ENCODE measurements around the gene ZNHIT3.
"Not testable (repeated sequence)": the region's sequence is repeated elsewhere in the genome, so short reads cannot be mapped to it uniquely, and the experiment has no call there.

ZNHIT3 gene

GRCh38 chr17:36484021-36484420, 2.5 kb upstream of the ZNHIT3 start:
- not testable (repeated sequence) for DNase-seq (ENCODE audit: low read depth)

- no peak for DNase-seq (ENCODE audit: low read depth)
These were observed 1.5 kb upstream of the ZNHIT3 start for GRCh38 chr17:36485027-36485426.

DNA sequence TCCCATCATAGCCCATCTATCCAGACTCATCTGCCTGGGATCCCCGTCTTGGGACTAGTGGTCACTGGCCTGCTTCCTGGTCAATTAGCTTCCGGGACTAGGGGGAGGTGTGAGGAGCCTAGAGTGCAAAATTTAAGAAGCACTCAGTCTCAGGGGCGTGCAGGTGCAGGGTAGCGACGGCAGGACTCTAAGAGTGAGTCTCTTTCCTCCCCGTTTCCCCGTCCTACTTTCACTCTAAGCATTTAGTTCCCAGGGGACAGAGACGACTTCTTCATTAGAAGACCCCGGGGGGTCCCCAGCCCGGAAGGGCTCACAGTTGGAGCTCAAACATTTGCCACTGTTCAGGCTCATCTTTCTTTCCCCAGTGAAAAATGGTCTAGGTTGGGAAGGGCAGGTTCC, 677 bp upstream of the ZNHIT3 start:
- no peak for DNase-seq (ENCODE audit: low read depth)

- no peak for DNase-seq (ENCODE audit: low read depth)
These were observed 7.5 kb downstream of the ZNHIT3 start for GRCh38 chr17:36493956-36494355.

GRCh38 chr17:36494674-36495073, 8.2 kb downstream of the ZNHIT3 start:
- no peak for DNase-seq (ENCODE audit: low read depth)

DNA sequence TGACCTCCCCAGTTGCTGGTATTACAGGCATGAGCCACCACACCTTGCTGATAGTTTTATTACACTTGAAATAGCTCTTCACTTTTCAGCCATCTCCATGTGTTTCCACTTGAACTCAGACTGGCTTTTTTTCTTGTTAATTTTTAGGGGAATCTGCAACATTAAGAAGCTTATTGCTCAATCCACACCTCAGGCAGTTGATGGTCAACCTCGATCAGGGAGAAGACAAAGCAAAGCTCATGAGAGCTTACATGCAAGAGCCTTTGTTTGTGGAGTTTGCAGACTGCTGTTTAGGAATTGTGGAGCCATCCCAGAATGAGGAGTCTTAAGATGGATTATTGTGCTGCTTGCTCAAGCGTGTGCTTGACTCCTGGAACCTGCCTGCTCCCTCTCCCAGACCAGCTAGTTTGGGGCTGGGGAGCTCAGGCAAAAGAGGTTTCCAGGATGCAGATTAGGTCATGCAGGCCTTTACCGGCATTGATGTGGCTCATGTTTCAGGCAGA, 8.6 kb downstream of the ZNHIT3 start:
- DNase-seq (ENCODE audit: low read depth) = no peak

DNA sequence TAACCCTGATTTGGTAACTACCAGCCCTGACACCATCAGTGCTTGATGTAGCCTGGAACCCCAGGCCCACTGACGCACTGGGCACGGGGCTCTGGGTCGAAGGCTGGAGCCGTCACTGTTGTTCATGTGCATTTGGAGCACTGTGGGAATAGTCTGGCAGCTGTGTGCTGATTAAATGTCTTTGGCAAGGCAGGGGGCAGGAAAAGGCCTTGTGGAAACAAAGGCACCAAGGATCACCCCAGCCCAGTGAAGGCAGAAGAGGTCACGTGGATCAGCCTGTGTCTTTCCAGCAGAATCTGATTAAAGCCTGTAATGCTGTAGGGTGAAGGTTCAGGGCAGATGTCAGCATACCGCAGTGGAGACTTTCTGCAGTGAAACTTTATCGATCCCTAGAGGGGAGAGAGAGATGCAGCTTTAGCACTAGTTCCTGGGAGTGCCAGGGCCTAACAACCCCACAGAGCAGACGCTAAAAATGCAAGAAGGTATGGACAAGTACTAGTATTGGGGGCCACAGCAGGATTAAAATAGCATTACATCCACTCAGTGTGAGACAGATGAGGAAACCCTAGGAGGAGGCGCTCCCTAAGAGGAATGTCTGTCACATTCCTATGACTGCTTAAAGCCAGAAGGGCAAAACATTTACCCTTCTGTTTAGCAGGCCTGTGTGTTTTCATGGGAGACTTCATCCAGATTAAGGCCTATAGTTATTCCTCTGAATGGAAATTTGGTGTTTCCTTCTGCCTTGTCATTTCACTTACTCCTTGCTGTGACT, 9.7 kb downstream of the ZNHIT3 start:
- no peak for DNase-seq (ENCODE audit: low read depth)

- no peak for DNase-seq (ENCODE audit: low read depth)
These were observed 11.7 kb downstream of the ZNHIT3 start for GRCh38 chr17:36498155-36498554.

DNA sequence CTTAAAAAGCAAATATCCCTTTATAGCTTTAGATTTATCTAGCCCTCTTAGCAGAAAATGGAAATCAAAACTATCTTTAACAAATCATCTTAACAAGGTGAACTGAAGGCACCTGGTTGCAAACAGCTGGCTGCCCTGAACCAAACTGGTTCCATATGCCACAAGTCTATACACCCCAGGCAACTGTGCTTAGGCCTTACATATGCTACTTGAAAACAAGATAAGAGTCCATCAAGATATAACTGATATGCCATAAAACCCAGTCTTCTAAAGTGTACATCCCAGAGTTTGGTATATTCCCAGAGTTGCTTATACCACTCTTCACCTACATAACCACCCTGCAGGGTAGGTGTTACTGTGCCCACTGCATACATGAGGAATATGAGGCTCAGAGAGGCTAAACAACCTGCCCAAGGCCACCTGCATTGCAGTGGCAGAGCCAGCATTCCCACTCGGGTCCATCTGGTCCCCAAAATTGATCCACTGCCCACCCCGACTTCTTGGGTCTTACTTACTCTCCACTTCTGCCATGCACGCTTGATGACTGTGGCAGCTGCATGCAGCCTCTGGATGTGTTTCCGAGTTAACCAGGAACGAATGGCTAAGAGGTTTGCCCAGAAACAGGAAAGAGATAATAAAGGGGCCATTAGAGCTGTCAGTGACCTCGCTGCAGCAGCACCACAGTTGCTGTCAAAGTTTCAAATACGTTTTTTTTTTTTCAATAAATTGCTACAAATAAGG, 12.2 kb downstream of the ZNHIT3 start:
- DNase-seq (ENCODE audit: low read depth) = no peak

DNA sequence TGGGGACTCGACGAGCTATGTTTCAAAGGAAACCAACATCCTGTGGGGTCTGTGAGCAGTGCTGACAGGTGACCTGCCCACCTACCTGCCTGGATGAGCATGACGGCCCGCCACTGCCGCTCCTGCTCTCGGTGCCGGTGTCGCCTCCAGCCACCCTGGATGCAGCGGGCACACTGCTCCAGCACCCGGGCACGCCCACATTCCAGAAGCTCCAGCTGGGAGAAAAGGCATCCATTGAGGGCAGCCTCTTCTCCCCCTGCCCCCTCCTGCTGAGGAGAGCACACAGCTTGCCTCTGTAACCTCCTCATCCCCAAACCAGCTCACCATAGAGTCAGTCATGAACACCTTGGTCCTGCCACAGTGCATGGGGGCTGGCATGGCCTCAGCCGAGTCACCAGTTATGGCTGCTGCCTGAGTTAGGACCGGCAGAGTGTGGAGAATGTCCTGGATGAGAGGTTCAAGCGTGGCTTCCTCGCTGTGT, 14.3 kb downstream of the ZNHIT3 start:
- no peak for DNase-seq (ENCODE audit: low read depth)

GRCh38 chr17:36501351-36501750, 14.9 kb downstream of the ZNHIT3 start:
- no peak for DNase-seq (ENCODE audit: low read depth)

DNA sequence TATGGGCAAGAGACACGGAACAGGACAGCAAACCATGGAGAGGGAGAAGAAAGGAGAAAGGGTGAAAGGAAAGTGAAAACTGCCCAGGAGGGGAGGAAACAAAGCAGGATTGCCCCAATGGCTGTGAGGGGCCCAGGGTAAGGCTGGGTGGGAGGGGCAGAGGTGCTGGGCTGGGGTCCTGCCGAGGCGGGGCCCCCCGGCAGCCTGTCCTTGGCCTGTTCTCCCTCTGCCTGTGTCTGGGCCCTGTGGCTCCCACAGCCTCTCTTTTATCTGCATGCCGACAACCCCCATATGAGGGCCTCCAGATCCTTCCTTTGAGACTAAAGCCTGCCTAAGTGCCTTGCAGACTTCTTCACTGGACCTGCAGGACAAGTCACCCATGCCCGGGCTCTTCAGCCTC, 15.5 kb downstream of the ZNHIT3 start:
- DNase-seq (ENCODE audit: low read depth) = no peak

- DNase-seq (ENCODE audit: low read depth) = no peak
These were observed 17.1 kb downstream of the ZNHIT3 start for GRCh38 chr17:36503456-36504155.

DNA sequence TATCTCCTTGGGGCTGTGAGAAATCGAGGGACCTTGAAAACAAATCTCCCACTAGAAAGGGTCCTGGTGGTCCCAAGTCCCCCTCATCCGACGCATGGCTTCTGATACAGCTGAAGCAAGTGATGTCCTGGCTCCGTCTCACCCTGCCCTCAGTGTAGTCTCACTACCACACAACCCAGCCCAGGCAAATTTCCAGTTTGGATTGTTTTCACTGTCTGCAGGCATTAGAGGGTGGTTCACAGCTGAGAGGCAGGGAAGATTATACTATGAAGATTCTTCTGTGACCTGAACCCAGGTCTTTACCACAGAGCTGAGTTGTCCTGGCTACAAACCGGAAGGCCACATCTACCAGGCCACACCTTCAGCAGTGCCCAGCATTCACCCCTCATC, 17.7 kb downstream of the ZNHIT3 start:
- DNase-seq (ENCODE audit: low read depth) = no peak

DNA sequence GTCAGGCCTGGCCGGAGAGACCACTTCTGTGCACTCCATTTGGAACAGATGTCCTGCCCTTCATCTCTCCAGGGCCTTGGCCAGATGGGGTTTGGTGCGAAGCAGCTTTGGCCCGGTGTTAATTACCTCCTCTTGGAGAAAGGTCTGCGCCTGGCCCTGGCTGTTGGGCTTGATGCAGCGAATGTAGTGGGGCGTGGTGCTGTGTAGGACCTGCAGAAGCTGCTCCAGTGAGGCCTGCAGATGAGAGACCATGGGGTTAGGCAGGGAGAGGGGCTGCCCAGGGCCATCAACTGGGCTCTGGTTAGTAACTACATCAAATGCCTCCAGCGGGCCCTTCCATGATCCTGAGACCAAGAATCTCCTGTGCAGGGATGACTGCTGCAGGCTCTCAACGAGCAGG, 18.7 kb downstream of the ZNHIT3 start:
- no peak for DNase-seq (ENCODE audit: low read depth)

DNA sequence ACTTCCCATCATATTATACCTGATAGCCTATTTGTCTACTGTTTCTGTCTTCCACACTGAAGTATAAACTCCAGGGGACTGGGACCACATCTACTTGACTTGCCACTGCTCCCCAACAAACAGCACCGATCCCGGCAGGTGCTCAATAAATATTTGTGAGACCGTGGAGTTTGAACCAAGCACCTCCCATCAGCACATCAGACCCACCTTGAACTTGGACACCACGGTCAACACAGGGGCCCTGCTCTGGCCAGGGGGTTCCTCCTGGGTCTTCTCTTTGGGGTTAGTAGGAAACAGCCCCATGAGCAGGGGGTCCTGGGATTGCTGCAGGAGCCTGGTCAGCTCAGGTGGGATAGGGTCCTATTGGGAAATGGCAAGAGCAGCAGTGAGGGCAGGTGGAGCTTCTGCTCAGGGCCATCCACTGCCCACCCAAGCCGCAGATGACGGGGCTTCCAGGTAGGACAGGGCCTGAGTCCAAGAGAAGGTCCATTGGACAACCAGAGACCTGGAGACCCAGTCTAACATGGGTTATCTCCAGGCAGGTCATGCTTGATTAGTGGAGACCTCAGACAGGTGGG, 19.9 kb downstream of the ZNHIT3 start:
- DNase-seq (ENCODE audit: low read depth) = no peak

DNA sequence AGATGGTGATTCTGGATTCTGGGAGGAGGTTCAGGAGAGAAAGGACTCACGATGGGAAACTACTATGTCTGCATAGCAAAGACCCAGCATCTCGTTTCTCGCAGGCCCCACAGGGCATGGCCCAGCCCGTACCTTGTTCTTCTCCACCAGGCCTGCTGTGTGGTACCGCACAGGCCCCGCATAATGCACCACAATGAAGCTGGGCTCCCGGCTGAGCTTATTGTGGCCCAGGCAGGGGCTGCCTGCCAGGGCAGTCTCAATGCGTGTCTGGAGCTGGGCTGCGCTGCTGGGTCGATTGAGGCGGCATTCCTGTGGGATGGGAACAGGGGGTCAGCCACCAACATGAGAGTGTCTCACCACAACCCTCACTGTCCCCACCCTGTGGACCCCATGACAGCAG, 20.4 kb downstream of the ZNHIT3 start:
- DNase-seq (ENCODE audit: low read depth) = no peak

DNA sequence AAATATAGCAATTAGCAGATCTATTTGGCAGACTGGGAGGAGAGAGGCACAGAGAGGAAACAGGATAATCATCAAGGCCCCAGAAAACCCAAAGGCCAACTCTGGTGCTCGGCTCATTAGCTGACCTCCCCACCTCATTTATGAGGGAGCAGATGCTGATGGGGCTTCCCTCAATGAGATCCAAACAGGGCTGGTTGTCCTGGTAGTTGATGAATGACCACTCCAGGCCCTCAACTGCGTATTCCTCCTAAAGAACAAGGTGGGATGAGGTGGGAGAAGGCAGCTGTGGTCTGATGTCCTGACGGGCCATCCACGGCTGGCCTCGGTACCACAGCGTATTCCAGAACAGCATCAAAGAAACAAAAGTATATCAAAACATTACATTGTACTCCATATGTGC, 20.8 kb downstream of the ZNHIT3 start:
- no peak for DNase-seq (ENCODE audit: low read depth)

DNA sequence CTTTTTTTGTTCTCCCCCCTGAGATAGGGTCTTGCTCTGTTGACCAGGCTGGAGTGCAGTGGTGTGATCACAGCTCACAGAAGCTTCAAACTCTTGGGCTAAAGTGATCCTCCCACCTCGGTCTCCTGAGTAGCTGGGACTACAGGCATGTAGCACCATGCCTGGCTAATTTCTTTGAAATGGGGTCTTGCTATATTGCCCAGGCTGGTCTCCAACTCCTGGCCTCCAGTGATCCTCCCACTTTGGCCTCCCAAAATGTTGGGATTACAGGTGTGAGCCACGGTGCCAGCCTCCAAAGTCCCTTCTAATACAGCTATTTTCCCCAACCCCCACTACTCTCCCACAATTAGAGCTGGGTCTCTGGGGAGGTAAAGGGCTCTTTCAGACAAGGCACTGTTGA, 22.0 kb downstream of the ZNHIT3 start:
- not testable (repeated sequence) for DNase-seq (ENCODE audit: low read depth)

- no peak for DNase-seq (ENCODE audit: low read depth)
These were observed 22.9 kb downstream of the ZNHIT3 start for GRCh38 chr17:36509272-36509985.

- no peak for DNase-seq (ENCODE audit: low read depth)
These were observed 24.2 kb downstream of the ZNHIT3 start for GRCh38 chr17:36510636-36511035.

DNA sequence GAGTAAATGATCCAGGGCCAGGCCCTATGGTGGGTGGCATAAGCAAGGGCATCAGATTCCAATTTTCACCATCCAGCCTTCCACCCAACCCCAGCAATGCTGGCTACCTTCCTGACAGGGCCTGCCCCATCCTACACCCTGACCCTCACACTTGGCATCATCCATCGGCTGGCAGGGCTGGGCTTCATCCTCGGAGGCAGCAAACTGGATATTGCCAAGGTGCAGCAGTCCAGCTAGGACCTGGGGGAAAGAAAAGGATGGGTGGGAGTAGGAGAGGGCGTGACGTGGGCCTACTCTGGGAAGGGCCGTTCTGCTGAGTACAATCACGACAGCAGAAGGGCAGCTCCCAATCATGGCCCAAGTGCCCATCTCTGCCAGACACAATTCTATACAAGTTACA, 24.7 kb downstream of the ZNHIT3 start:
- DNase-seq (ENCODE audit: low read depth) = no peak

Measured in stimulated activated CD8-positive, alpha-beta memory T cell treated with anti-CD3 and anti-CD28 coated beads, Interleukin-7, amount 100 ng/mL, for 24 hours (primary cell).